GM12878 (cell line): ENCODE data around the gene ZP2. TPM values are rescaled to one million over a fixed set of nuclear protein-coding genes. Genes with fewer than 3 reads are reported as not detected.

ENCODE experiments used
- ATF7 ChIP-seq: fragments of 450-650 bp; IDR thresholded peaks from 2 replicates; pipeline ENCODE4 v1.6.1; 2016; ENCODE audit warnings: low read depth, mild to moderate bottlenecking
- CBFB ChIP-seq: IDR thresholded peaks from 2 replicates; pipeline ENCODE4 v1.6.1; 2016; ENCODE audit warnings: antibody characterized with exemption, low read depth
- HDAC2 ChIP-seq: fragments of 200-600 bp; sonication (generic); IDR thresholded peaks from 2 replicates; pipeline ENCODE4 v1.6.1; 2017
- KLF5 ChIP-seq: fragments of 450-650 bp; IDR thresholded peaks from 2 replicates; pipeline ENCODE4 v1.6.1; 2014; ENCODE audit warnings: mild to moderate bottlenecking; ENCODE audit not compliant: partially characterized antibody
- SMAD1 ChIP-seq: fragments of 450-650 bp; IDR thresholded peaks from 2 replicates; pipeline ENCODE4 v1.6.1; 2018; ENCODE audit warnings: mild to moderate bottlenecking, low read depth; ENCODE audit not compliant: partially characterized antibody
- ZNF24 ChIP-seq: fragments of 450-650 bp; IDR thresholded peaks from 2 replicates; pipeline ENCODE4 v1.6.1; 2017; ENCODE audit warnings: antibody characterized with exemption, mild to moderate bottlenecking
- polyA plus RNA-seq, 11 experiments: library from polyadenylated mRNA; depleted of rRNA in 4 of 11; unstranded in 6 of 11; stranded (reverse) in 5 of 11; fragments of >200 nt; fragmentation: Nextera tagmentation in 4 of 11; fragmentation: Illumina TruSeq in 1 of 11; extraction: Ambion mirVana in 4 of 11; extraction: Trizol in 1 of 11; gene quantifications; 1 replicate in 1 of 11; 2 replicates in 10 of 11; pipeline versions ENCODE4 v1.2.1 to v1.2.3, GENCODE V29; 2011 to 2016; ENCODE audit warnings: inconsistent platforms in 2 of 11, missing spikeins in 2 of 11, low read depth in 1 of 11
- total RNA-seq, 4 experiments: library from RNA; depleted of rRNA in 3 of 4; stranded (reverse); fragments of >200 nt in 3 of 4; fragmentation: Illumina TruSeq in 1 of 4; extraction: Trizol in 1 of 4; gene quantifications; 2 replicates each; pipeline versions ENCODE4 v1.2.1 to v1.2.3, GENCODE V29; 2013 to 2021
- TF ChIP-seq, protein P1 (sequence below): fragments of 450-650 bp; IDR thresholded peaks from 2 replicates; pipeline ENCODE4 v1.6.1; 2018; ENCODE audit warnings: borderline replicate concordance, mild to moderate bottlenecking; ENCODE audit not compliant: partially characterized antibody
- TF ChIP-seq, protein P2 (sequence below): IDR thresholded peaks from 2 replicates; pipeline ENCODE4 v1.6.1; 2012; ENCODE audit warnings: low read depth, low read length, improper control_type of control experiment
- TF ChIP-seq, protein P3 (sequence below): fragments of 450-650 bp; formaldehyde crosslinking; IDR thresholded peaks from 2 replicates; pipeline ENCODE4 v1.5.0; 2022; ENCODE audit warnings: mild to moderate bottlenecking, missing genetic modification characterization
- TF ChIP-seq, protein P4 (sequence below): fragments of 450-650 bp; IDR thresholded peaks from 2 replicates; pipeline ENCODE4 v1.6.1; 2017; ENCODE audit warnings: mild to moderate bottlenecking

Gene ZP2
- total and polyA plus RNA-seq, 10 of the 15 experiments (the other 5 are each of a cell fraction or from before 2014, with no cell fraction given), result 0.11 to 0.33 (median 0.16) TPM; not detected in 1

- TF ChIP-seq, protein P1, sequence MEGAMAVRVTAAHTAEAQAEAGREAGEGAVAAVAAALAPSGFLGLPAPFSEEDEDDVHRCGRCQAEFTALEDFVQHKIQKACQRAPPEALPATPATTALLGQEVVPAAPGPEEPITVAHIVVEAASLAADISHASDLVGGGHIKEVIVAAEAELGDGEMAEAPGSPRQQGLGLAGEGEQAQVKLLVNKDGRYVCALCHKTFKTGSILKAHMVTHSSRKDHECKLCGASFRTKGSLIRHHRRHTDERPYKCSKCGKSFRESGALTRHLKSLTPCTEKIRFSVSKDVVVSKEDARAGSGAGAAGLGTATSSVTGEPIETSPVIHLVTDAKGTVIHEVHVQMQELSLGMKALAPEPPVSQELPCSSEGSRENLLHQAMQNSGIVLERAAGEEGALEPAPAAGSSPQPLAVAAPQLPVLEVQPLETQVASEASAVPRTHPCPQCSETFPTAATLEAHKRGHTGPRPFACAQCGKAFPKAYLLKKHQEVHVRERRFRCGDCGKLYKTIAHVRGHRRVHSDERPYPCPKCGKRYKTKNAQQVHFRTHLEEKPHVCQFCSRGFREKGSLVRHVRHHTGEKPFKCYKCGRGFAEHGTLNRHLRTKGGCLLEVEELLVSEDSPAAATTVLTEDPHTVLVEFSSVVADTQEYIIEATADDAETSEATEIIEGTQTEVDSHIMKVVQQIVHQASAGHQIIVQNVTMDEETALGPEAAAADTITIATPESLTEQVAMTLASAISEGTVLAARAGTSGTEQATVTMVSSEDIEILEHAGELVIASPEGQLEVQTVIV, result no peak
- TF ChIP-seq SMAD1 (no peak), HDAC2 (no peak), KLF5 (no peak), ATF7 (no peak), ZNF24 (no peak), CBFB (no peak)
- TF ChIP-seq, protein P2, sequence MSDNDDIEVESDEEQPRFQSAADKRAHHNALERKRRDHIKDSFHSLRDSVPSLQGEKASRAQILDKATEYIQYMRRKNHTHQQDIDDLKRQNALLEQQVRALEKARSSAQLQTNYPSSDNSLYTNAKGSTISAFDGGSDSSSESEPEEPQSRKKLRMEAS, result no peak
- TF ChIP-seq, protein P3, sequence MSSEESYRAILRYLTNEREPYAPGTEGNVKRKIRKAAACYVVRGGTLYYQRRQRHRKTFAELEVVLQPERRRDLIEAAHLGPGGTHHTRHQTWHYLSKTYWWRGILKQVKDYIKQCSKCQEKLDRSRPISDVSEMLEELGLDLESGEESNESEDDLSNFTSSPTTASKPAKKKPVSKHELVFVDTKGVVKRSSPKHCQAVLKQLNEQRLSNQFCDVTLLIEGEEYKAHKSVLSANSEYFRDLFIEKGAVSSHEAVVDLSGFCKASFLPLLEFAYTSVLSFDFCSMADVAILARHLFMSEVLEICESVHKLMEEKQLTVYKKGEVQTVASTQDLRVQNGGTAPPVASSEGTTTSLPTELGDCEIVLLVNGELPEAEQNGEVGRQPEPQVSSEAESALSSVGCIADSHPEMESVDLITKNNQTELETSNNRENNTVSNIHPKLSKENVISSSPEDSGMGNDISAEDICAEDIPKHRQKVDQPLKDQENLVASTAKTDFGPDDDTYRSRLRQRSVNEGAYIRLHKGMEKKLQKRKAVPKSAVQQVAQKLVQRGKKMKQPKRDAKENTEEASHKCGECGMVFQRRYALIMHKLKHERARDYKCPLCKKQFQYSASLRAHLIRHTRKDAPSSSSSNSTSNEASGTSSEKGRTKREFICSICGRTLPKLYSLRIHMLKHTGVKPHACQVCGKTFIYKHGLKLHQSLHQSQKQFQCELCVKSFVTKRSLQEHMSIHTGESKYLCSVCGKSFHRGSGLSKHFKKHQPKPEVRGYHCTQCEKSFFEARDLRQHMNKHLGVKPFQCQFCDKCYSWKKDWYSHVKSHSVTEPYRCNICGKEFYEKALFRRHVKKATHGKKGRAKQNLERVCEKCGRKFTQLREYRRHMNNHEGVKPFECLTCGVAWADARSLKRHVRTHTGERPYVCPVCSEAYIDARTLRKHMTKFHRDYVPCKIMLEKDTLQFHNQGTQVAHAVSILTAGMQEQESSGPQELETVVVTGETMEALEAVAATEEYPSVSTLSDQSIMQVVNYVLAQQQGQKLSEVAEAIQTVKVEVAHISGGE (CRISPR knock-in tag), result no peak
- TF ChIP-seq, protein P4, sequence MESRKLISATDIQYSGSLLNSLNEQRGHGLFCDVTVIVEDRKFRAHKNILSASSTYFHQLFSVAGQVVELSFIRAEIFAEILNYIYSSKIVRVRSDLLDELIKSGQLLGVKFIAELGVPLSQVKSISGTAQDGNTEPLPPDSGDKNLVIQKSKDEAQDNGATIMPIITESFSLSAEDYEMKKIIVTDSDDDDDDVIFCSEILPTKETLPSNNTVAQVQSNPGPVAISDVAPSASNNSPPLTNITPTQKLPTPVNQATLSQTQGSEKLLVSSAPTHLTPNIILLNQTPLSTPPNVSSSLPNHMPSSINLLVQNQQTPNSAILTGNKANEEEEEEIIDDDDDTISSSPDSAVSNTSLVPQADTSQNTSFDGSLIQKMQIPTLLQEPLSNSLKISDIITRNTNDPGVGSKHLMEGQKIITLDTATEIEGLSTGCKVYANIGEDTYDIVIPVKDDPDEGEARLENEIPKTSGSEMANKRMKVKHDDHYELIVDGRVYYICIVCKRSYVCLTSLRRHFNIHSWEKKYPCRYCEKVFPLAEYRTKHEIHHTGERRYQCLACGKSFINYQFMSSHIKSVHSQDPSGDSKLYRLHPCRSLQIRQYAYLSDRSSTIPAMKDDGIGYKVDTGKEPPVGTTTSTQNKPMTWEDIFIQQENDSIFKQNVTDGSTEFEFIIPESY, result no peak
Observed at GRCh38 chr16:21226749-21227148, 15.4 kb upstream of the ZP2 start (continued).
